Left forelimb (tissue), 1 donor: ENCODE measurements around the gene UNC79.

Experiments used
- DNase-seq: peaks from one replicate; pipeline ENCODE4 v3.0.0-alpha.2; 2018; ENCODE audit warnings: low spot score

The UNC79 gene

DNA sequence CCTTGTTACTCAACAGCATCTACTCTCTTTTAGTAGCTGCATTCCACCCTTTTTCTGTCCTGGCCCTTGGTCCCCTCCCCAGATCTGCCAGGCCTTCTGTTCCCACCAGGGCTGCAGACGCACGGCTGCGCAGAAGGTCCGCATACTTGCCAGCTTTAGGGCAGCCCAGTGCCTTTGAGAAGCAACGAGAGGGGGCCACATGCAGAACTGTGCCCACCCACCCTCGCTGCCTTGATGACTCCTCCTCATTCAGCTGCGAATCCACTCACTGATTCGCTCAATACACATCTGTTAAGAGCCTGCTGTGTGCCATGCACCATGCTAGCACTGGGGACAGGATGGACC is 318.3 kb downstream of the UNC79 start:
- DNase-seq, result no peak

DNA sequence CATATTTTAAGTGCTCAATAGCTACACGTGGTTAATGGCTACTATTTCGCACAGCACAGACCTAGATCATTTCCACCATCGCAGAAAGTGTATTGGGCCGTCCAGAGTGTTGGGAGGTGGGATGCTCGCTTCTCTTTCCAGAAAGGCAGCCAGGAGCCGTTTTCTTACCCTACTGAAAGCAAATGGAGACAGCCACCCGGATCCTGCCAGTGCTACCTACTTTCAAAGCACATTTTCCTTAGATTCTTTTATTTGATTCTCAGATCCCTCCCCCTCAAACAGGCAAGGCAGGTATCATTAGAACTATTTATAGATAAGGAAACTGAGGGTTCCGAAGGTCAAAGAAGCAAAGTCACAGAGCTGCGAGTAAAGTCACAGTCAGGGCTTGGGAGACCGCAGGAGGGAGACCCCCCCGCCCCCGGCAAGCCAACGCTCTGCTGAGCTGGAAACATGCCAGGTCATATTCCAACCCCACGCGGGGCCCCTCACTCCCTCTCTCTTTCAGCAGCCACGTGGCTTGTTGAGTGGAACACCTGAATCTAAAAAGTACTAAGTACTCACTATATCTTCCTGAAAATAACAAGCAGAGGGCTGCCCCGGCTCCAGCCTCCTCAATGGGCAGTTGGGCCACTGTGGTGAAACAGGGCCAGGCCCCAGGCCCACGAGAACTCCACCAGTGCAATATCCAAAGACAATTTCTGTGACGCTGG is 321.4 kb downstream of the UNC79 start:
- DNase-seq, result no peak

DNA sequence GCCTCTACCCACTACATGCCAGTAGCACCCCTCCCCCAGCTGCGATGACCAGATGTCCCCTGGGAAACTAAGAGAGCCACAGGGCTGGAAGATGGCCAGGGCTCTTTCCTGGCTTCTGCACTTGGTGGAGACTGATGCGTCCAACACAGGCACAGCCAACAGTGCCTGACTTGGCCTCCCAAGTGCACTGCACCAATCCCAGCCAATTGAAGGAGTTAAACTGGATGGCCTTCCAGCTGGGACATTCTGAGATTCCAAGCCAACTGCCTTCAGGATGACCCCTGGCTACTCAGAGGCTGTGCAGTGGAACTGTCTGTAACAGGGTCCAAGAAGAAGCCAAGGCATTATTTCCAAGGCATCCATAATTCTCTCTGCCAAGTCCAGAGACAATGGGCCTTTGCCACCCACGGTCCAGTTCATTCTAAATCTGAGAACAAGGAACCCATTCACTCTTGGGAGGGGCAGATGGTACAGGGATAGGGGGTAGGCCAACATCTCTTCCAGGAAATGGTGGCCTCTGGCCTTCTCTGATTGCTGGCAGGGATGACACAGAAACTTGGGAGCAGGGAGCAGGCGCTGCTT is 322.3 kb downstream of the UNC79 start:
- no peak for DNase-seq

DNA sequence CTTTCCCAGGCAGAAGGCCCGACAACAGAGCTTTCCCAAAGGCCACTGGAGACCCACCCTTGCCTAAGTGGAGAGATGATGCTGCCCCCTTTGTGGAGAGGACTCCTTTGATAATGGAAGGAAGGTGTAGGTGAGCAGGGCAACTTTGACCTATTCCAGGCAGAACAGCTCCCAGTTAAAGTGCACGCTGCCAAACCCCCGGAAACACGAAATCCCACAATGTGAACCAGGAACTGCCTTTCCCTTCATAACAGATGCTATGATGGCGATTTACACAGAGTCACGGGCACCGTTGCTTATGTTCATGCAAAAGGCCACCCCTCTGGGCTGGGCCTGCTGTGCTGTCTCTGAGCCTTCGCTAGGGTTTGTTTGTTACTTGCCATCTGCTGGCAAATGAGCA is 322.9 kb downstream of the UNC79 start:
- DNase-seq, result no peak

DNA sequence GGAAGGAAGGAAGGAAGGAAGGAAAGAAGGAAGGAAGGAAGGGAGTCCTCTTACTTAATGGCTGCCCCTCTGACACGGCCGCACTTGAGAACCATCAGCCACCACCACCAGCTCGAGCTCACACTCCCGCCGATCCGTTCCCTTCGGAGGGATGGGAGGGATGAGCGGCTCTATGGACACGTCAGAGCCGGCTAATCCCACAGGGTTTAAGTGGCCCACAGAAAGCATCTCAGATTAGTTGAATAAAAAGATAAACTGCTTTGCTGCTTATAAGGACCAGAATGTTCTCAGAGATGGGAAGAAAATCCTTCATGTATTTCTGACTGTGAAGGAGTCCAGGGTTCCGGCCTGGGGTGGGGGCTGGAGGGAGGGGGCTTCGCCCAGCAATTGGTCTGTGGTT is 326.5 kb downstream of the UNC79 start:
- no peak for DNase-seq
